ENCODE results near the gene NF1.

Gene NF1

DNA sequence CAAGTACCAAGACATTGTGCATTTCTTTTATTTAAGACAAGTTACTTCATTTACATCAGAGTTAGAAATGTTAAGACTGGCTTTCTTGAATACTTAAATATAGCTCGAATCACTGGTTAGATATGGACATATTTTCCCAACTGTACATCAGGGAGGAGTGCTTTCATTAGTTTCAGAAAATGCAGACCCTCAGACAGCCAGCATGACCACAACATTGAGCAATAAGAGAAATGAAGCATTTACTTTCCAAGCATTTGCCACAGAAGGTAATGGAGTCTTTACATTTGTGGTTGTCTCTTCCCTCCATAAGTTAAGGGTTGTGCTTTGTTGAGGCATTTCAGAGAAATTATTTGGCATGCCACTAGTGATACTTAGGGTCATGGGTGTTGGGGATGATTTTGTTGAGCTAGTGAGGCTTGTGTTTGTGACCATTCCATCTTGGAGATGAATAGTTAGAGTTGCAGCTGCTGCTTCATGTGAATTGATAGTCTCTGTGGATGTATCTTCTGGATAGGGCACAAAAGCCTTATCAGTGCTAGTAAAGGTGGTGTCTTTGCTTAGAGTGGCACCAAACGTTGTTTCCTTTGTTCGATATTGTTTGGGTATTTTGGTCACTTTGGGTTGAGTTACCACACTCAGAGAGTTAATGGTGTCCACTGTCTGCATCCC, 200.2 kb downstream of the NF1 start:
- TF ChIP-seq TAF1 (IDR thresholded peaks at IDR 0.05; ENCODE audit: borderline replicate concordance, insufficient read depth, low read length) (no peak), POLR2AphosphoS5 (IDR thresholded peaks at IDR 0.05; ENCODE audit: low read depth, low read length) (no peak), FOXP2 (optimal IDR thresholded peaks at IDR 0.05; ENCODE audit: borderline replicate concordance, extremely low read depth, extremely low read length, insufficient read depth) (no peak), SIN3A (IDR thresholded peaks at IDR 0.05; ENCODE audit: borderline replicate concordance, insufficient read depth, low read length) (no peak)
- TF ChIP-seq, protein P1, sequence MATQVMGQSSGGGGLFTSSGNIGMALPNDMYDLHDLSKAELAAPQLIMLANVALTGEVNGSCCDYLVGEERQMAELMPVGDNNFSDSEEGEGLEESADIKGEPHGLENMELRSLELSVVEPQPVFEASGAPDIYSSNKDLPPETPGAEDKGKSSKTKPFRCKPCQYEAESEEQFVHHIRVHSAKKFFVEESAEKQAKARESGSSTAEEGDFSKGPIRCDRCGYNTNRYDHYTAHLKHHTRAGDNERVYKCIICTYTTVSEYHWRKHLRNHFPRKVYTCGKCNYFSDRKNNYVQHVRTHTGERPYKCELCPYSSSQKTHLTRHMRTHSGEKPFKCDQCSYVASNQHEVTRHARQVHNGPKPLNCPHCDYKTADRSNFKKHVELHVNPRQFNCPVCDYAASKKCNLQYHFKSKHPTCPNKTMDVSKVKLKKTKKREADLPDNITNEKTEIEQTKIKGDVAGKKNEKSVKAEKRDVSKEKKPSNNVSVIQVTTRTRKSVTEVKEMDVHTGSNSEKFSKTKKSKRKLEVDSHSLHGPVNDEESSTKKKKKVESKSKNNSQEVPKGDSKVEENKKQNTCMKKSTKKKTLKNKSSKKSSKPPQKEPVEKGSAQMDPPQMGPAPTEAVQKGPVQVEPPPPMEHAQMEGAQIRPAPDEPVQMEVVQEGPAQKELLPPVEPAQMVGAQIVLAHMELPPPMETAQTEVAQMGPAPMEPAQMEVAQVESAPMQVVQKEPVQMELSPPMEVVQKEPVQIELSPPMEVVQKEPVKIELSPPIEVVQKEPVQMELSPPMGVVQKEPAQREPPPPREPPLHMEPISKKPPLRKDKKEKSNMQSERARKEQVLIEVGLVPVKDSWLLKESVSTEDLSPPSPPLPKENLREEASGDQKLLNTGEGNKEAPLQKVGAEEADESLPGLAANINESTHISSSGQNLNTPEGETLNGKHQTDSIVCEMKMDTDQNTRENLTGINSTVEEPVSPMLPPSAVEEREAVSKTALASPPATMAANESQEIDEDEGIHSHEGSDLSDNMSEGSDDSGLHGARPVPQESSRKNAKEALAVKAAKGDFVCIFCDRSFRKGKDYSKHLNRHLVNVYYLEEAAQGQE (IDR thresholded peaks at IDR 0.05; ENCODE audit: insufficient read depth in 1 of 2, low read depth in 2 of 2, low read length in 2 of 2): no peak

DNA sequence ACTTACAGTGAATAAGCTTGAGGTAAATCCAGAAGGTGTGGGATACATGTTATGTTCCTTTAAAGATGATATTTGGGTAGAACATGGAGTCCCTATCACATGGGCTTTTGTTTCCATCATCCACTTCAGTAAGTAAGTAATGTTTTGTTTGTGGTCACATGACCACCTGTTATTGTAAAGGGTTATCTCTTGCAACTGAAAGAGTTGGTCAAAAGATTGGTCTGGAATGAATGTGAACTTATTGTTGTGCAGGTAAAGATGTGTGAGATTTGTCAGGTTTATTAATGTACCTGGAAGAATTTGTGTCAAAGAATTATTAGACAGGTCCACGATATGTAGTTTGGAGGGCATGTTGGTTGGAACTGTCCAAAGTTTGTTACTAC, 200.7 kb downstream of the NF1 start:
- TF ChIP-seq, protein P1 (IDR thresholded peaks at IDR 0.05; ENCODE audit: insufficient read depth in 1 of 2, low read depth in 2 of 2, low read length in 2 of 2): no peak
- TF ChIP-seq SIN3A (IDR thresholded peaks at IDR 0.05; ENCODE audit: borderline replicate concordance, insufficient read depth, low read length) (no peak), FOXP2 (optimal IDR thresholded peaks at IDR 0.05; ENCODE audit: borderline replicate concordance, extremely low read depth, extremely low read length, insufficient read depth) (no peak), TAF1 (IDR thresholded peaks at IDR 0.05; ENCODE audit: borderline replicate concordance, insufficient read depth, low read length) (no peak), POLR2AphosphoS5 (IDR thresholded peaks at IDR 0.05; ENCODE audit: low read depth, low read length) (no peak)

DNA sequence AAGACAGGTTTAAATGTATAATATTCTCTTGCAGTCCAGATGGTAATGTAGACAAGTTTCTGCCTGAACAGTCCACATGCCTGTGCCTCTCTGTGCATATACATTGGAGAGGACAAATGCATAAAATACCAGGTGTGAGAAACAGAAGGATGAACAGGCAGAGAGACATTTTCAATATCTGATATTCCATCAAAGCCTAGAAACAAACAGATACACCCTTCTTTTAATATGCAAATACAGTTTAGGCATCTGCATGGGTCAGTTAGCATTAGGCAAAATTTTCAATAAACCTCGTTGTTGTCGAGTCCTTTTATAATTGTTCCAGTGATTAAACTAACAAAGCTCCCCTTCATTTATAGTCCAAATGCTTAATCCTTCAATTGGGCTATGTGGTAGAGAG, 201.4 kb downstream of the NF1 start:
- TF ChIP-seq SIN3A (IDR thresholded peaks at IDR 0.05; ENCODE audit: borderline replicate concordance, insufficient read depth, low read length): no peak
- TF ChIP-seq, protein P1 (IDR thresholded peaks at IDR 0.05; ENCODE audit: insufficient read depth in 1 of 2, low read depth in 2 of 2, low read length in 2 of 2): no peak
- TF ChIP-seq TAF1 (IDR thresholded peaks at IDR 0.05; ENCODE audit: borderline replicate concordance, insufficient read depth, low read length): no peak
- TF ChIP-seq POLR2AphosphoS5 (IDR thresholded peaks at IDR 0.05; ENCODE audit: low read depth, low read length): no peak
- no peak for TF ChIP-seq FOXP2 (optimal IDR thresholded peaks at IDR 0.05; ENCODE audit: borderline replicate concordance, extremely low read depth, extremely low read length, insufficient read depth)

DNA sequence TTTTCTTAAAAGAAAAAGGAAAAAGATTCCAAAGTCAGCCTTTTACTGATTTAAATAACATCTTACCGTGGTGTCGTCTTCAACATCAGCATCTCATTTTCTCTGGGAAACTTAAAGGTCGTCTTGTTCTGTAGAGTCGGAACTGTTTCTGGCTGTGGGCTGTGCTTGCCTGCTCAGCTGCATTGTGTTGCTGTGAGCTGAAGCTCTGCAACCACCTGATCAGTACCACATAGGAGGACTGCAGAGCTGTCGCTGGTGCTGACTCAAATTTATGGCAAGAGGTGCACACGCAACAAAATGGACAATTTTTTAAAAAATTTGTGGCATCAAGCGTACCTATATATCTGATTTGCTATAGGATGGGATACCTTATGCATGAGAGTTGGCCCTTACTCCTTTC, 202.3 kb downstream of the NF1 start, which contains the start of gene OMG:
TSS of gene OMG (minus strand) at position 150 of the 400 bp plus-strand sequence. CDS start 908 bp downstream, outside the sequence.
- TF ChIP-seq, protein P1 (IDR thresholded peaks at IDR 0.05; ENCODE audit: insufficient read depth in 1 of 2, low read depth in 2 of 2, low read length in 2 of 2): no peak
- TF ChIP-seq SIN3A (IDR thresholded peaks at IDR 0.05; ENCODE audit: borderline replicate concordance, insufficient read depth, low read length) (no peak), TAF1 (IDR thresholded peaks at IDR 0.05; ENCODE audit: borderline replicate concordance, insufficient read depth, low read length) (no peak)
